Endodermal cell (in vitro differentiated cells): ENCODE measurements around the gene CALML3. TPM values are rescaled to one million over a fixed set of nuclear protein-coding genes. Genes with fewer than 3 reads are reported as not detected.
A peak's percentile ranks its signal among the peaks of the same experiment; 100 is the strongest.

Experiments
- DNase-seq: peaks from one replicate; pipeline ENCODE4 v3.0.0-alpha.2; 2017
- H3K27ac ChIP-seq: 2 replicates; pipeline ENCODE4 v1.5.1; 2013; ENCODE audit warnings: mild to moderate bottlenecking, low read depth, low read length, moderate library complexity
- H3K27me3 ChIP-seq: 2 replicates; pipeline ENCODE4 v1.6.1; 2013; ENCODE audit warnings: mild to moderate bottlenecking, low read length, moderate library complexity; ENCODE audit not compliant: insufficient read depth, control insufficient read depth, poor library complexity, severe bottlenecking
- H3K36me3 ChIP-seq: 2 replicates; pipeline ENCODE4 v1.7.0; 2013; ENCODE audit warnings: mild to moderate bottlenecking, low read length, moderate library complexity; ENCODE audit not compliant: control insufficient read depth, insufficient read depth
- H3K4me1 ChIP-seq: one replicate; pipeline ENCODE4 v1.7.0; 2013; ENCODE audit warnings: low read length; ENCODE audit not compliant: control insufficient read depth, insufficient read depth
- H3K4me3 ChIP-seq: 2 replicates; pipeline ENCODE4 v1.5.1; 2013; ENCODE audit warnings: mild to moderate bottlenecking, low read length, moderate library complexity
- H3K9ac ChIP-seq: 2 replicates; pipeline ENCODE4 v1.6.1; 2013; ENCODE audit warnings: mild to moderate bottlenecking, low read length, moderate library complexity; ENCODE audit not compliant: poor library complexity, severe bottlenecking; ENCODE audit errors: extremely low read depth
- H3K9me3 ChIP-seq: 2 replicates; pipeline ENCODE4 v1.6.1; 2013; ENCODE audit warnings: mild to moderate bottlenecking, low read length, moderate library complexity; ENCODE audit not compliant: control insufficient read depth
- H3K27ac Mint-ChIP-seq: 2 replicates; pipeline ENCODE4 v1.8.0; 2020; ENCODE audit warnings: mixed read lengths
- H3K27me3 Mint-ChIP-seq: 2 replicates; pipeline ENCODE4 v1.8.0; 2021; ENCODE audit warnings: mild to moderate bottlenecking, mixed read lengths; ENCODE audit not compliant: insufficient read depth
- H3K36me3 Mint-ChIP-seq: 2 replicates; pipeline ENCODE4 v1.8.0; 2020; ENCODE audit warnings: low read depth, mixed read lengths
- H3K4me1 Mint-ChIP-seq: 2 replicates; pipeline ENCODE4 v1.8.0; 2020; ENCODE audit warnings: mixed read lengths
- H3K4me3 Mint-ChIP-seq: 2 replicates; pipeline ENCODE4 v1.8.0; 2020; ENCODE audit warnings: mild to moderate bottlenecking, moderate library complexity, mixed read lengths
- H3K9me3 Mint-ChIP-seq: 2 replicates; pipeline ENCODE4 v1.8.0; 2020; ENCODE audit warnings: mild to moderate bottlenecking, mixed read lengths
- CTCF ChIP-seq: fragments of 200-600 bp; sonication (generic); conservative IDR thresholded peaks from 2 replicates; pipeline ENCODE4 v1.5.0; 2021; ENCODE audit warnings: antibody characterized with exemption, mild to moderate bottlenecking
- WGBS, 2 experiments: methylation state at CpG; one replicate each; pipeline versions ENCODE4 v1.1.5 to v1.1.7; 2013; ENCODE audit warnings: missing lambda C conversion rate in 2 of 2, mixed read lengths in 1 of 2; ENCODE audit not compliant: insufficient coverage in 1 of 2, insufficient read length in 1 of 2; 5-methylcytosine and 5-hydroxymethylcytosine counted together
- total RNA-seq, 2 donors: library from RNA; stranded (reverse); fragmentation: NEBNext Ultra II Directional in 1 of 2; extraction: Animal tissue kit (Norgen Biotek cat#: 25700) in 1 of 2; gene quantifications; 2 replicates in 1 of 2; 3 replicates in 1 of 2; pipeline ENCODE4 v1.2.1, GENCODE V29; 2021

CALML3 gene
- total RNA-seq, 2 donors from 2014 or later: not detected

GRCh38 chr10:5550250-5550545, 25.4 kb downstream of the CALML3 start:
- Mint-ChIP-seq H3K4me1 (peaks cover 23% of the 10 kb centered on the region), H3K36me3 (no peaks in the 10 kb centered on the region), H3K4me3 (no peak overlapping the region), H3K27me3 (no peaks in the 10 kb centered on the region), H3K27ac (no peak overlapping the region), H3K9me3 (no peaks in the 10 kb centered on the region)
- 92% methylated on average over 1 of the region's 1 CpG; no CpG with 5 or more reads in 1 of the 2 experiments for WGBS, 2 experiments
- Histone ChIP-seq H3K4me3 (no peak overlapping the region), H3K27ac (no peak overlapping the region), H3K4me1 (no peaks in the 10 kb centered on the region), H3K9me3 (no peaks in the 10 kb centered on the region), H3K36me3 (no peaks in the 10 kb centered on the region), H3K27me3 (no peaks in the 10 kb centered on the region), H3K9ac (no peak overlapping the region)
- no peak for DNase-seq
- TF ChIP-seq CTCF: no peak

GRCh38 chr10:5550621-5551530, 26.1 kb downstream of the CALML3 start:
- H3K9ac ChIP-seq: no peak overlapping the region
- no peaks in the 10 kb centered on the region for H3K9me3 ChIP-seq
- no peak for DNase-seq
- TF ChIP-seq CTCF: no peak
- H3K4me1 ChIP-seq: no peaks in the 10 kb centered on the region
- H3K4me3 ChIP-seq: no peak overlapping the region
- Mint-ChIP-seq H3K4me1 (peaks cover 19% of the 10 kb centered on the region), H3K27ac (peak overlapping the region; percentile 35), H3K9me3 (no peaks in the 10 kb centered on the region), H3K27me3 (no peaks in the 10 kb centered on the region), H3K36me3 (no peaks in the 10 kb centered on the region), H3K4me3 (no peak overlapping the region)
- H3K36me3 ChIP-seq: no peaks in the 10 kb centered on the region
- H3K27ac ChIP-seq: no peak overlapping the region
- WGBS, 2 experiments: 87 to 92% methylated on average over 14 to 17 of the region's 17 CpGs
- no peaks in the 10 kb centered on the region for H3K27me3 ChIP-seq

GRCh38 chr10:5551531-5552375, 27.0 kb downstream of the CALML3 start:
- Histone ChIP-seq H3K4me1 (no peaks in the 10 kb centered on the region), H3K9me3 (no peaks in the 10 kb centered on the region), H3K27ac (no peak overlapping the region), H3K4me3 (no peak overlapping the region), H3K36me3 (no peaks in the 10 kb centered on the region), H3K27me3 (no peaks in the 10 kb centered on the region), H3K9ac (no peak overlapping the region)
- 87 to 97% methylated on average over 10 to 15 of the region's 15 CpGs for whole genome bisulfite sequencing, 2 experiments
- TF ChIP-seq CTCF: no peak
- peaks cover 16% of the 10 kb centered on the region for H3K4me1 Mint-ChIP-seq
- H3K27me3 Mint-ChIP-seq: no peaks in the 10 kb centered on the region
- no peaks in the 10 kb centered on the region for H3K36me3 Mint-ChIP-seq
- H3K27ac Mint-ChIP-seq: no peak overlapping the region
- DNase-seq: no peak
- H3K9me3 Mint-ChIP-seq: no peaks in the 10 kb centered on the region
- H3K4me3 Mint-ChIP-seq: no peak overlapping the region
